ENCODE data around the gene DTYMK.
"Not testable (repeated sequence)": the region's sequence is repeated elsewhere in the genome, so short reads cannot be mapped to it uniquely, and the experiment has no call there.

The DTYMK gene

DNA sequence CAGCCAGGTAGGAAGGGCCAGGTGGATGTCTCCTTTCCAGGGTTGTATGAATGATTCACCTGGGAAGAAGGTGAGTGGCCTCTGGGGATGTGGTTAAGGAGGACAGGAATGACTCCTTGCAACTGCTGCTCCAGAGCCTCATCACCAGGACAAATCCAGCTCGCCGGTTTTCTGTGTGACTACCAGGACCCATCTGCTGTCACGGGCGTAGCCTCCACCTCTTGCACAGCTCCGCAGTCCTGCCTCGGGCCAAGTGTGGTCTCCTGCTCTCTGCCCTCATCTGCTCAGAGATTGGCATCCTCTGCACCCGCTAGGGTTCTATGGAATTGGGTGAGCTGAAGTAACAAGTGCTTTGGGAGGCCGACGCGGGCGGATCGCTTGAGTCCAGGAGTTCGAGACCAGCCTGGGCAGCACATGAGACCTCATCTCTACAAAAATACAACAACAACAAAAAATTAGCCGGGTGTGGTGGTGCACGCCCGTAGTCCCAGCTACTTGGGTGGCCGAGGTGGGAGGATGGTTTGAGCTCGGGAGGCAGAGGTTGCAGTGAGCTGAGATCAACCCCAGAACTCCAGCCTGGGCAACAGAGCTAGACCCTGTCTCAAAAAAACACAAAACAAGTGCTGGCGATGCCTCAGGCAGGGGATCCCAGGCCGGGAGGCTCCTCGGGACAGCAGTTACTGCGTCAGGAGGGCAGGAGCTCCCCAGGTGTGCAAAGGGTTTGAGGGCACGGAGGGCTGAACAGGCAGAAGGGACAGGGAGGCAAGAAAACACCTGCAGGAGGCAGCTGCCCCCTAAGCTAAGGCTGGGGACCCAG lies 47.0 kb upstream of the DTYMK start:
- ChIA-PET POLR2A (interaction anchor here (0.6 to 1.8 kb wide), 6 partner anchors 11 to 79 kb away, joined by 3 to 15 read pairs (median 5); partner anchors contain the start of genes DTYMK and ING5), CTCF (interaction anchor here (0.6 to 1.5 kb wide), 9 partner anchors 9 to 136 kb away, joined by 3 to 6 read pairs (median 3); no protein-coding TSS in a partner anchor)
- Histone ChIP-seq H3K27ac (ENCODE audit: extremely low read depth, low read depth, low read length) (no peak overlapping the region; the same call in 1 of the 2 replicates), H3K36me3 (ENCODE audit: control insufficient read depth in 2 of 2, insufficient read depth in 1 of 2, low read length in 2 of 2) (peaks cover 0 to 6% of the 10 kb centered on the region in 2 experiments; a peak in 2 of 3 replicates), H3K4me3 (ENCODE audit: low read depth, low read length) (no peak overlapping the region), H3K9me3 (ENCODE audit: control insufficient read depth, insufficient read depth, low read depth, low read length) (no peaks in the 10 kb centered on the region), H3K4me1 (ENCODE audit: control insufficient read depth, insufficient read depth, low read length) (no peaks in the 10 kb centered on the region)
- TF ChIP-seq, protein P1, sequence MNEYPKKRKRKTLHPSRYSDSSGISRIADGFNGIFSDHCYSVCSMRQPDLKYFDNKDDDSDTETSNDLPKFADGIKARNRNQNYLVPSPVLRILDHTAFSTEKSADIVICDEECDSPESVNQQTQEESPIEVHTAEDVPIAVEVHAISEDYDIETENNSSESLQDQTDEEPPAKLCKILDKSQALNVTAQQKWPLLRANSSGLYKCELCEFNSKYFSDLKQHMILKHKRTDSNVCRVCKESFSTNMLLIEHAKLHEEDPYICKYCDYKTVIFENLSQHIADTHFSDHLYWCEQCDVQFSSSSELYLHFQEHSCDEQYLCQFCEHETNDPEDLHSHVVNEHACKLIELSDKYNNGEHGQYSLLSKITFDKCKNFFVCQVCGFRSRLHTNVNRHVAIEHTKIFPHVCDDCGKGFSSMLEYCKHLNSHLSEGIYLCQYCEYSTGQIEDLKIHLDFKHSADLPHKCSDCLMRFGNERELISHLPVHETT (tag by site-specific recombination; IDR thresholded peaks at IDR 0.05), result no peak
- no peak for TF ChIP-seq KLF10 (tag by site-specific recombination; IDR thresholded peaks at IDR 0.05)
- TF ChIP-seq ZNF416 (tag by site-specific recombination; IDR thresholded peaks at IDR 0.05), result no peak
- TF ChIP-seq ZBTB8A (tag by site-specific recombination; IDR thresholded peaks at IDR 0.05), result no peak
- TF ChIP-seq ZBTB20 (tag by site-specific recombination; IDR thresholded peaks at IDR 0.05), result no peak
- 0 out of 2 replicates have a peak, but pooled peaks have one; percentile 16 for TF ChIP-seq SCRT2 (tag by site-specific recombination; IDR thresholded peaks at IDR 0.05)
- no peak for TF ChIP-seq ZNF677 (tag by site-specific recombination; IDR thresholded peaks at IDR 0.05)
- peak; percentile 41; the same call in 1 of the 2 replicates for TF ChIP-seq ZNF121 (tag by site-specific recombination; IDR thresholded peaks at IDR 0.05)

DNA sequence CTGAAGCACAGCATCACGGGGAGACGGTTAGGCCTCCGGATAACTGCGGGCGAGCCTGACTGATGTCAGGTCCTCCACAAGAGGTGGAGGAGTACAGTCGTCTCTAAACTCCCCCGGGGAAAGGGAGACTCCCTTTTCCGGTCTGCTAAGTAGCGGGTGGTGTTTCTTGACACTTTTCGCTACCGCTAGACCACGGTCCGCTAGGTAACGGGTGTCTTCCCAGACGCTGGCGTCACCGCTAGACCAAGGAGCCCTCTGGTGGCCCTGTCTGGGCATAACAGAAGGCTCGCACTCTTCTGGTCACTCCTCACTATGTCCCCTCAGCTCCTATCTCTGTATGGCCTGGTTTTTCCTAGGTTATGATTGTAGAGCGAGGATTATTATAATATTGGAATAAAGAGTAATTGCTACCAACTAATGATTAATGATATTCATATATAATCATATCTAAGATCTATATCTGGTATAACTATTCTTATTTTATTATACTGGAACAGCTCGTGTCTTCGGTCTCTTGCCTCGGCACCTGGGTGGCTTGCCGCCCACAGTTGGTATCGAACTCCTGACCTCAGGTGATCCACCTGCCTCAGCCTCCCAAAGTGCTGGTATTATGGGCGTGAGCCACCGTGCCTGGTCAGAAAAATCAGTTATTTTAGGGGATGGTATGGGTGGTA lies 46.0 kb upstream of the DTYMK start:
- H3K27ac ChIP-seq (ENCODE audit: extremely low read depth, low read depth, low read length); H3K4me1 ChIP-seq (ENCODE audit: control insufficient read depth, insufficient read depth, low read length); H3K36me3 ChIP-seq (ENCODE audit: control insufficient read depth in 2 of 2, insufficient read depth in 1 of 2, low read length in 2 of 2); H3K9me3 ChIP-seq (ENCODE audit: control insufficient read depth, insufficient read depth, low read depth, low read length); H3K4me3 ChIP-seq (ENCODE audit: low read depth, low read length): not testable (repeated sequence)
- ChIA-PET POLR2A (interaction anchor here (1.5 kb wide), 1 partner anchor 30 kb away, joined by 6 read pairs; the partner anchor contains the start of gene ING5), CTCF (interaction anchor here (0.6 to 1.5 kb wide), 3 partner anchors 8 to 135 kb away, joined by 3 to 4 read pairs (median 3); no protein-coding TSS in a partner anchor)
- TF ChIP-seq, protein P2, sequence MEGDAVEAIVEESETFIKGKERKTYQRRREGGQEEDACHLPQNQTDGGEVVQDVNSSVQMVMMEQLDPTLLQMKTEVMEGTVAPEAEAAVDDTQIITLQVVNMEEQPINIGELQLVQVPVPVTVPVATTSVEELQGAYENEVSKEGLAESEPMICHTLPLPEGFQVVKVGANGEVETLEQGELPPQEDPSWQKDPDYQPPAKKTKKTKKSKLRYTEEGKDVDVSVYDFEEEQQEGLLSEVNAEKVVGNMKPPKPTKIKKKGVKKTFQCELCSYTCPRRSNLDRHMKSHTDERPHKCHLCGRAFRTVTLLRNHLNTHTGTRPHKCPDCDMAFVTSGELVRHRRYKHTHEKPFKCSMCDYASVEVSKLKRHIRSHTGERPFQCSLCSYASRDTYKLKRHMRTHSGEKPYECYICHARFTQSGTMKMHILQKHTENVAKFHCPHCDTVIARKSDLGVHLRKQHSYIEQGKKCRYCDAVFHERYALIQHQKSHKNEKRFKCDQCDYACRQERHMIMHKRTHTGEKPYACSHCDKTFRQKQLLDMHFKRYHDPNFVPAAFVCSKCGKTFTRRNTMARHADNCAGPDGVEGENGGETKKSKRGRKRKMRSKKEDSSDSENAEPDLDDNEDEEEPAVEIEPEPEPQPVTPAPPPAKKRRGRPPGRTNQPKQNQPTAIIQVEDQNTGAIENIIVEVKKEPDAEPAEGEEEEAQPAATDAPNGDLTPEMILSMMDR (tag by site-specific recombination; IDR thresholded peaks at IDR 0.05), result 0 out of 2 replicates have a peak, but pooled peaks have one; percentile 11
- TF ChIP-seq ZNF654 (tag by site-specific recombination; IDR thresholded peaks at IDR 0.05; ENCODE audit: low read depth), result peak; percentile 35

GRCh38 chr2:241730671-241731293 lies 44.2 kb upstream of the DTYMK start:
- POLR2A ChIA-PET, result interaction anchor here (0.6 to 1.5 kb wide), 3 partner anchors 26 to 114 kb away, joined by 3 to 6 read pairs (median 3); partner anchors contain the start of gene ING5
- Histone ChIP-seq H3K4me3 (ENCODE audit: low read depth, low read length) (no peak overlapping the region), H3K36me3 (ENCODE audit: control insufficient read depth in 2 of 2, insufficient read depth in 1 of 2, low read length in 2 of 2) (peaks cover 0 to 10% of the 10 kb centered on the region in 2 experiments; a peak in 2 of 3 replicates), H3K4me1 (ENCODE audit: control insufficient read depth, insufficient read depth, low read length) (no peaks in the 10 kb centered on the region), H3K27ac (ENCODE audit: extremely low read depth, low read depth, low read length) (no peak overlapping the region), H3K9me3 (ENCODE audit: control insufficient read depth, insufficient read depth, low read depth, low read length) (no peaks in the 10 kb centered on the region)
- CTCF ChIA-PET, result interaction anchor here (1.1 to 1.7 kb wide), 2 partner anchors 29 to 148 kb away, joined by 3 to 4 read pairs; partner anchors contain the start of gene ING5
- TF ChIP-seq, protein P3, sequence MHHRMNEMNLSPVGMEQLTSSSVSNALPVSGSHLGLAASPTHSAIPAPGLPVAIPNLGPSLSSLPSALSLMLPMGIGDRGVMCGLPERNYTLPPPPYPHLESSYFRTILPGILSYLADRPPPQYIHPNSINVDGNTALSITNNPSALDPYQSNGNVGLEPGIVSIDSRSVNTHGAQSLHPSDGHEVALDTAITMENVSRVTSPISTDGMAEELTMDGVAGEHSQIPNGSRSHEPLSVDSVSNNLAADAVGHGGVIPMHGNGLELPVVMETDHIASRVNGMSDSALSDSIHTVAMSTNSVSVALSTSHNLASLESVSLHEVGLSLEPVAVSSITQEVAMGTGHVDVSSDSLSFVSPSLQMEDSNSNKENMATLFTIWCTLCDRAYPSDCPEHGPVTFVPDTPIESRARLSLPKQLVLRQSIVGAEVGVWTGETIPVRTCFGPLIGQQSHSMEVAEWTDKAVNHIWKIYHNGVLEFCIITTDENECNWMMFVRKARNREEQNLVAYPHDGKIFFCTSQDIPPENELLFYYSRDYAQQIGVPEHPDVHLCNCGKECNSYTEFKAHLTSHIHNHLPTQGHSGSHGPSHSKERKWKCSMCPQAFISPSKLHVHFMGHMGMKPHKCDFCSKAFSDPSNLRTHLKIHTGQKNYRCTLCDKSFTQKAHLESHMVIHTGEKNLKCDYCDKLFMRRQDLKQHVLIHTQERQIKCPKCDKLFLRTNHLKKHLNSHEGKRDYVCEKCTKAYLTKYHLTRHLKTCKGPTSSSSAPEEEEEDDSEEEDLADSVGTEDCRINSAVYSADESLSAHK (tag by site-specific recombination; IDR thresholded peaks at IDR 0.05), result no peak
- TF ChIP-seq ZNF311 (tag by site-specific recombination; IDR thresholded peaks at IDR 0.05; ENCODE audit: borderline replicate concordance) (no peak), FEZF1 (tag by site-specific recombination; IDR thresholded peaks at IDR 0.05) (no peak), ZNF843 (tag by site-specific recombination; IDR thresholded peaks at IDR 0.05) (no peak), ZNF544 (tag by site-specific recombination; IDR thresholded peaks at IDR 0.05) (no peak), HOXC10 (CRISPR knock-in tag; IDR thresholded peaks at IDR 0.05) (no peak), ZNF266 (tag by site-specific recombination; IDR thresholded peaks at IDR 0.05; ENCODE audit: low read depth) (no peak), YY2 (tag by site-specific recombination; IDR thresholded peaks at IDR 0.05) (no peak), ZNF654 (tag by site-specific recombination; IDR thresholded peaks at IDR 0.05; ENCODE audit: low read depth) (no peak)
